K562 (cell line): ENCODE results near the gene ARFIP2. TPM values are rescaled to one million over a fixed set of nuclear protein-coding genes. Genes with fewer than 3 reads are reported as not detected.

Experiments
- ATAC-seq: fragments of 200-7000 bp; cut with Tn5 transposase; 3 replicates; pipeline ENCODE4 v1.9.1; 2020; ENCODE audit warnings: moderate library complexity
- Bru-seq: library from RNA; stranded (reverse); fragments of 400-500 nt; gene quantifications from one replicate; lab custom pipeline; 2021; lab: Mats Ljungman, UMichigan
- BruChase-seq, 2 experiments: library from RNA; stranded (reverse); fragments of 400-500 nt; gene quantifications; one replicate each; lab custom pipeline; 2021; lab: Mats Ljungman, UMichigan
- BruUV-seq: library from RNA; stranded (reverse); fragments of 400-500 nt; replicated peaks from 2 replicates; lab custom pipeline; 2021; lab: Mats Ljungman, UMichigan
- CTCF ChIA-PET: fragments of 300-600 bp; formaldehyde crosslinking; extraction: SDS; loops from one replicate; lab custom pipeline; 2021; ENCODE audit warnings: low intra/inter-chr PET ratio; lab: Yijun Ruan, JAX
- POLR2A ChIA-PET: fragments of 300-600, 350-650 bp; sonication (Branson Sonifier 250); formaldehyde crosslinking; extraction: SDS; loops from one replicate; lab custom pipeline; 2021; ENCODE audit warnings: antibody characterized with exemption, inconsistent platforms; lab: Yijun Ruan, JAX
- DNase-seq, 4 experiments: peaks; one replicate each; pipeline versions ENCODE4 v3.0.0 to v3.0.0-alpha.2; 2011 to 2018; ENCODE audit warnings: low spot score in 3 of 4, mixed read lengths in 3 of 4; ENCODE audit errors: extremely low read depth in 1 of 4
- FAIRE-seq: peaks from 2 replicates; lab custom pipeline; 2011; peaks lifted over from hg19 to GRCh38; lab: Jason Lieb, UNC
- H2AFZ ChIP-seq: 2 replicates; pipeline ENCODE4 v1.6.0; 2011; ENCODE audit warnings: low read depth, low read length, control low read depth, inconsistent platforms
- H3K27ac ChIP-seq: fragments of 200-600 bp; 3 replicates; pipeline ENCODE4 v1.8.0; 2011; ENCODE audit warnings: low read depth, mild to moderate bottlenecking, control low read depth, inconsistent platforms, low read length, moderate library complexity, mixed read lengths; ENCODE audit errors: extremely low read depth
- H3K27me3 ChIP-seq, 2 experiments: fragments of 300-600 bp in 1 of 2; 2 replicates in 1 of 2; 3 replicates in 1 of 2; pipeline versions ENCODE4 v1.6.0 to v1.8.0; 2011; ENCODE audit warnings: inconsistent platforms in 2 of 2, low read length in 2 of 2, mild to moderate bottlenecking in 1 of 2, mixed read lengths in 1 of 2, moderate library complexity in 1 of 2; ENCODE audit not compliant: control insufficient read depth in 2 of 2, insufficient read depth in 2 of 2
- H3K36me3 ChIP-seq: fragments of 300-600 bp; 3 replicates; pipeline ENCODE4 v1.8.0; 2011; ENCODE audit warnings: mild to moderate bottlenecking, low read length, inconsistent platforms; ENCODE audit not compliant: control insufficient read depth, insufficient read depth
- H3K4me1 ChIP-seq, 2 experiments: fragments of 200-600 bp in 1 of 2; replicated peaks in 1 of 2; 2 replicates in 1 of 2; 3 replicates in 1 of 2; pipeline versions ENCODE4 v1.5.1 to v1.8.0; 2011; ENCODE audit warnings: inconsistent platforms in 2 of 2, low read length in 2 of 2, mild to moderate bottlenecking in 1 of 2, mixed read lengths in 1 of 2, moderate library complexity in 1 of 2; ENCODE audit not compliant: control insufficient read depth in 2 of 2, insufficient read depth in 2 of 2
- H3K4me2 ChIP-seq: 2 replicates; pipeline ENCODE4 v1.6.1; 2011; ENCODE audit warnings: low read length, control low read depth, inconsistent platforms, mixed read lengths; ENCODE audit not compliant: insufficient read depth
- H3K4me3 ChIP-seq: fragments of 200-600 bp; sonication (generic), shearing (Covaris generic); 2 replicates; pipeline ENCODE4 v1.5.1; 2016; ENCODE audit warnings: control low read depth, inconsistent platforms
- H3K79me2 ChIP-seq: fragments of 200-600 bp; 3 replicates; pipeline ENCODE4 v1.8.0; 2011; ENCODE audit warnings: low read length, inconsistent platforms; ENCODE audit not compliant: control insufficient read depth, insufficient read depth
- H3K9ac ChIP-seq, 2 experiments: 2 replicates each; pipeline versions ENCODE4 v1.6.0 to v1.6.1; 2011; ENCODE audit warnings: low read depth in 2 of 2, low read length in 2 of 2, control low read depth in 1 of 2, inconsistent platforms in 1 of 2, mild to moderate bottlenecking in 1 of 2, mixed read lengths in 1 of 2; ENCODE audit not compliant: insufficient read depth in 1 of 2
- H3K9me1 ChIP-seq: one replicate; pipeline ENCODE4 v1.6.0; 2011; ENCODE audit warnings: inconsistent platforms, mild to moderate bottlenecking, low read length, moderate library complexity; ENCODE audit not compliant: control insufficient read depth, insufficient read depth
- H3K9me3 ChIP-seq: replicated peaks from 2 replicates; pipeline ENCODE4 v1.5.1; 2011; ENCODE audit warnings: low read depth, low read length, inconsistent platforms; ENCODE audit not compliant: control insufficient read depth, insufficient read depth
- H4K20me1 ChIP-seq: replicated peaks from 2 replicates; pipeline ENCODE4 v1.6.1; 2011; ENCODE audit warnings: low read length, inconsistent platforms, mixed read lengths; ENCODE audit not compliant: control insufficient read depth, insufficient read depth
- HMGN3 ChIP-seq: IDR thresholded peaks from 2 replicates; pipeline ENCODE4 v1.6.1; 2011; ENCODE audit warnings: borderline replicate concordance, low read depth, mild to moderate bottlenecking, mixed read lengths, low read length; ENCODE audit not compliant: insufficient read length; ENCODE audit errors: extremely low read depth
- KAT8 ChIP-seq: fragments of 450-650 bp; IDR thresholded peaks from 2 replicates; pipeline ENCODE4 v1.6.1; 2016; ENCODE audit warnings: low read depth, mild to moderate bottlenecking
- PHTF2 ChIP-seq: fragments of 250-450 bp; sonication (Bioruptor Pico); IDR thresholded peaks from 2 replicates; pipeline ENCODE4 v1.5.0; 2021; ENCODE audit warnings: mild to moderate bottlenecking
- RBBP5 ChIP-seq: fragments of 200-600 bp; sonication (generic); IDR thresholded peaks from 2 replicates; pipeline ENCODE4 v1.6.1; 2012; ENCODE audit warnings: borderline replicate concordance, mild to moderate bottlenecking, low read length, control low read depth, inconsistent platforms; ENCODE audit not compliant: insufficient read depth, poor library complexity, severe bottlenecking
- TEAD2 ChIP-seq: fragments of 450-650 bp; IDR thresholded peaks from 2 replicates; pipeline ENCODE4 v1.6.1; 2016; ENCODE audit warnings: missing genetic modification characterization, control low read depth, missing compliant biosample characterization
- ZC3H4 ChIP-seq: sonication (generic); formaldehyde crosslinking; IDR thresholded peaks from 2 replicates; pipeline ENCODE4 v1.9.0; 2021; ENCODE audit warnings: missing genetic modification reagents, borderline replicate concordance
- ZNF24 ChIP-seq: fragments of 450-650 bp; IDR thresholded peaks from 2 replicates; pipeline ENCODE4 v1.6.1; 2016
- WGBS: fragments of 100-300 bp; shearing (Covaris generic); methylation state at CpG from one replicate; pipeline ENCODE4 v1.1.6; 2016; ENCODE audit warnings: low coverage, mixed read lengths; ENCODE audit not compliant: insufficient coverage; ENCODE audit errors: missing lambda C conversion rate; 5-methylcytosine and 5-hydroxymethylcytosine counted together
- in situ Hi-C: fragments of 300-500 bp; cut with MboI; formaldehyde crosslinking; loops from 4 replicates; pipeline ENCODE4 v1.15.0; 2018; ENCODE audit warnings: inconsistent platforms, mixed read lengths
- intact Hi-C: fragments of 100-400 bp; cut with micrococcal nuclease; formaldehyde crosslinking; loops from 2 replicates; pipeline ENCODE4 v1.14.2; 2022
- long read RNA-seq, 3 experiments: library from polyadenylated mRNA in 2 of 3; library from RNA in 1 of 3; unstranded in 2 of 3; stranded (forward) in 1 of 3; transcript quantifications; one replicate each; pipeline ENCODE4 v2.0.0, GENCODE V29; 2019 to 2022
- polyA minus RNA-seq, 3 experiments: library from RNA; depleted of rRNA, polyadenylated mRNA; stranded (reverse); fragments of >200 nt; gene quantifications; 2 replicates each; pipeline ENCODE4 v1.2.3, GENCODE V29; 2011
- polyA plus RNA-seq, 8 experiments: library from polyadenylated mRNA; depleted of rRNA in 4 of 8; stranded (reverse) in 5 of 8; unstranded in 3 of 8; fragments of >200 nt; fragmentation: Nextera tagmentation in 2 of 8; fragmentation: Illumina TruSeq in 1 of 8; extraction: Ambion mirVana in 2 of 8; extraction: Trizol in 1 of 8; gene quantifications; 2 replicates each; pipeline versions ENCODE4 v1.2.1 to v1.2.3, GENCODE V29; 2011 to 2014; ENCODE audit warnings: inconsistent platforms in 1 of 8, missing spikeins in 1 of 8
- total RNA-seq, 7 experiments: library from RNA; depleted of rRNA in 6 of 7; stranded (reverse); fragments of >200 nt in 6 of 7; fragmentation: Illumina TruSeq in 2 of 7; extraction: Trizol in 2 of 7; gene quantifications; 2 replicates each; pipeline versions ENCODE4 v1.2.1 to v1.2.3, GENCODE V29; 2011 to 2021; ENCODE audit warnings: low replicate concordance in 1 of 7
- TF ChIP-seq, protein P1 (sequence below): fragments of 200-800 bp; sonication (Bioruptor generic); IDR thresholded peaks from 2 replicates; pipeline ENCODE4 v1.6.1; 2017; ENCODE audit warnings: missing genetic modification characterization, missing compliant biosample characterization
- TF ChIP-seq, protein P2 (sequence below): fragments of 450-650 bp; IDR thresholded peaks from 2 replicates; pipeline ENCODE4 v1.6.1; 2014; ENCODE audit warnings: low read depth, mild to moderate bottlenecking, moderate library complexity, borderline replicate concordance

ARFIP2 gene, protein sequence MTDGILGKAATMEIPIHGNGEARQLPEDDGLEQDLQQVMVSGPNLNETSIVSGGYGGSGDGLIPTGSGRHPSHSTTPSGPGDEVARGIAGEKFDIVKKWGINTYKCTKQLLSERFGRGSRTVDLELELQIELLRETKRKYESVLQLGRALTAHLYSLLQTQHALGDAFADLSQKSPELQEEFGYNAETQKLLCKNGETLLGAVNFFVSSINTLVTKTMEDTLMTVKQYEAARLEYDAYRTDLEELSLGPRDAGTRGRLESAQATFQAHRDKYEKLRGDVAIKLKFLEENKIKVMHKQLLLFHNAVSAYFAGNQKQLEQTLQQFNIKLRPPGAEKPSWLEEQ
- 207 and 353 TPM in 2 replicates for total RNA-seq (2011; cell fraction: chromatin; rRNA removed; ENCODE audit: low replicate concordance)
- total RNA-seq (2011; cell fraction: nucleolus; rRNA removed): 170 and 195 TPM in 2 replicates
- total RNA-seq (2011; cell fraction: nucleoplasm; rRNA removed): 211 and 248 TPM in 2 replicates
- total RNA-seq (2014; rRNA removed) (41.0 and 46.7 TPM in 2 replicates), total RNA-seq (2014; rRNA removed; fragmentation: Illumina TruSeq; extraction: Trizol) (27.8 and 32.0 TPM in 2 replicates), total RNA-seq (2015; rRNA removed; fragmentation: Illumina TruSeq; extraction: Trizol) (37.6 and 40.8 TPM in 2 replicates), total RNA-seq (2021) (42.9 and 46.5 TPM in 2 replicates), polyA plus RNA-seq (2011; rRNA removed) (74.1 and 84.0 TPM in 2 replicates), polyA plus RNA-seq (2014; fragmentation: Illumina TruSeq; extraction: Trizol) (48.5 and 49.3 TPM in 2 replicates), polyA plus RNA-seq (2014; fragmentation: Nextera tagmentation; extraction: Ambion mirVana) (10 to 100 TPM; 11.8 to 14.2 TPM), polyA plus RNA-seq (2014; rRNA removed) (60.0 and 61.0 TPM in 2 replicates), polyA minus RNA-seq (2011; rRNA and poly(A)+ RNA removed) (58.8 and 63.0 TPM in 2 replicates), Bru-seq, nascent RNA (percentile 91 among the genes with signal in this experiment), BruChase-seq, experiment 1, labeled RNA remaining after a 2-hour chase (percentile 78 among the genes with signal in this experiment), BruChase-seq, experiment 2, labeled RNA remaining after a 6-hour chase (percentile 86 among the genes with signal in this experiment)
- polyA plus RNA-seq (2011; cell fraction: cytosol; rRNA removed): 59.9 and 62.2 TPM in 2 replicates
- 334 and 409 TPM in 2 replicates for polyA plus RNA-seq (2011; cell fraction: nucleus; rRNA removed)
- 35.7 and 48.8 TPM in 2 replicates for polyA plus RNA-seq (2012)
- polyA minus RNA-seq (2011; cell fraction: cytosol; rRNA and poly(A)+ RNA removed): 15.8 and 19.7 TPM in 2 replicates
- polyA minus RNA-seq (2011; cell fraction: nucleus; rRNA and poly(A)+ RNA removed): 73.6 and 124 TPM in 2 replicates
- long read RNA-seq, experiment 1, transcript ARFIP2-203 (7 exons, 1,430 nt): minor isoform, 5 of 112 reads
- long read RNA-seq, experiment 1, transcript ARFIP2-202 (8 exons, 1,868 nt): major isoform, 23 of 112 reads
- long read RNA-seq, experiment 1, transcript ARFIP2-201 (8 exons, 2,543 nt): minor isoform, 19 of 112 reads
- long read RNA-seq, experiment 1, partial matches to known transcripts: 18 of 112 reads
- long read RNA-seq, experiment 1, other reads (novel, unspliced or antisense): 46 of 112 reads
- long read RNA-seq, experiment 2, transcript ARFIP2-202 (8 exons, 1,868 nt): major isoform, 16 of 54 reads
- long read RNA-seq, experiment 2, transcript ARFIP2-201 (8 exons, 2,543 nt): minor isoform, 14 of 54 reads
- long read RNA-seq, experiment 2, partial matches to known transcripts: 10 of 54 reads
- long read RNA-seq, experiment 2, other reads (novel, unspliced or antisense): 11 of 54 reads
- long read RNA-seq, experiment 3, transcript ARFIP2-201 (8 exons, 2,543 nt): minor isoform, 14 of 50 reads
- long read RNA-seq, experiment 3, transcript ARFIP2-202 (8 exons, 1,868 nt): major isoform, 16 of 50 reads
- long read RNA-seq, experiment 3, partial matches to known transcripts: 6 of 50 reads
- long read RNA-seq, experiment 3, other reads (novel, unspliced or antisense): 10 of 50 reads

DNA sequence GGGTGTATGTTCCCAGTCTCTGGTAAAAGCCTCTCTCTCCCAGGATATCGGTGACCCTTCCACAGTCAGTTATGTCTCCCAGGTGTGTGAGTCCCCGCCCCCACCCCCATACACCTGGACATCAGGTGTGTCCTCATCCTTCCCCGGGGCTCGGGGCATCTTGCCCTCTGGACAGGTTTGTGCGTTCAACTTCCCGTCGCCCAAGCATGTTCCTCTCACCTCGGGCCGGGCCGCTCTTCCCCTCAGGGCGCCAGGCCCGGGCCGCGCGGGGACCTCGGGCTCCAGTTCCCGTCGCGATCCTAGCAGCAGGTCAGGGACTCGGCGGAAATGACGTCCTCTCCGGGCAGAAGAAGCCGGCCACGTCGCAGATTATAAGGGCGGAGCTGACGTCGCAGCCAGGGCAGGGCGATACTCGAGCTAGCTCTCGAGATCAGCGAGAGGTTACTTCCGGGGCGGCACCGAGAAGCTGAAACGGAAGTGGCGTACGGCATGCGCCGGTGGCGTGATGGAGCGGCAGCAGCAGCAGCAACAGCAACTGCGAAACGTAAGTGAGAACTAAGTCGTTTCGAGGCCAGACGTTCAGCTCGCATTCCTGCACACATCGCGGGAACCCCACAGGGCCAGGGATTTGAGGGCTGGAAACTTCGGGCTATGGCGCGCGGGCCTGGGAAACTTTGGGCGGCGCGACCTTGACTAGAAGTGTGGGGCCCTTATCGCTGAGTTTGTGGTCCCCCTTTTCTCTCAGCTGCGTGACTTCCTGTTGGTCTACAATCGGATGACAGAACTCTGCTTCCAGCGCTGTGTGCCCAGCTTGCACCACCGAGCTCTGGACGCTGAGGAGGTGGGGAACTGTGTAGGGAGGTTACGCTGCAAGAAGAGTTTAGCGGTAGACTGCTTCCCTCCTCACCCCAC, at the start of gene ARFIP2, which contains the start of gene TIMM10B:
Gene ARFIP2, minus strand, starts transcription at position 320 of the 912 bp plus-strand sequence. CDS start 910 bp downstream, outside the sequence.
Gene TIMM10B, plus strand, starts transcription at position 490 of the 912 bp plus-strand sequence. Its CDS starts 16 bp downstream, at position 506.
- FAIRE-seq: peak; percentile 99
- Histone ChIP-seq H3K36me3 (peaks cover 80% of the 10 kb centered on the region), H3K27ac (peak within 1 kb of the TSS; percentile 93), H3K4me1 (peaks cover 14 to 17% of the 10 kb centered on the region in 2 experiments; a peak in 4 of 5 replicates), H3K4me3 (peak within 1 kb of the TSS; percentile 87), H3K4me2 (peak within 1 kb of the TSS; percentile 97), H3K27me3 (no peaks in the 10 kb centered on the region), H3K9me1 (no peaks in the 10 kb centered on the region), H4K20me1 (no peaks in the 10 kb centered on the region; the same call in 1 of the 2 replicates), H2AFZ (peak within 1 kb of the TSS; percentile 87), H3K79me2 (peaks cover 53% of the 10 kb centered on the region), H3K9me3 (no peaks in the 10 kb centered on the region), H3K9ac (peak within 1 kb of the TSS; percentile 95 to 99)
- BruUV-seq: TSS peak; percentile 45
- DNase-seq: peak; percentile 92 to 99 (median 96)
- CTCF ChIA-PET: no interaction called here
- in situ Hi-C loops: no loop called here
- under 1% methylated on average over 60 of the region's 66 CpGs for WGBS
- intact Hi-C loops: no loop called here
- ATAC-seq: peak; percentile 98
- POLR2A ChIA-PET: interaction anchor here (0.6 to 1.6 kb wide), 15 partner anchors 8 to 264 kb away, joined by 3 to 7 read pairs (median 4); partner anchors contain the start of genes MRPL17 and TRIM3
- TF ChIP-seq PHTF2 (CRISPR knock-in tag): no peak
- TF ChIP-seq, protein P1, sequence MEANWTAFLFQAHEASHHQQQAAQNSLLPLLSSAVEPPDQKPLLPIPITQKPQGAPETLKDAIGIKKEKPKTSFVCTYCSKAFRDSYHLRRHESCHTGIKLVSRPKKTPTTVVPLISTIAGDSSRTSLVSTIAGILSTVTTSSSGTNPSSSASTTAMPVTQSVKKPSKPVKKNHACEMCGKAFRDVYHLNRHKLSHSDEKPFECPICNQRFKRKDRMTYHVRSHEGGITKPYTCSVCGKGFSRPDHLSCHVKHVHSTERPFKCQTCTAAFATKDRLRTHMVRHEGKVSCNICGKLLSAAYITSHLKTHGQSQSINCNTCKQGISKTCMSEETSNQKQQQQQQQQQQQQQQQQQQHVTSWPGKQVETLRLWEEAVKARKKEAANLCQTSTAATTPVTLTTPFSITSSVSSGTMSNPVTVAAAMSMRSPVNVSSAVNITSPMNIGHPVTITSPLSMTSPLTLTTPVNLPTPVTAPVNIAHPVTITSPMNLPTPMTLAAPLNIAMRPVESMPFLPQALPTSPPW: peak; percentile 43; the same call in 1 of the 2 replicates
- TF ChIP-seq ZC3H4 (CRISPR knock-in tag): peak; percentile 80; the same call in 1 of the 2 replicates
- TF ChIP-seq ZNF24: peak; percentile 37; the same call in 1 of the 2 replicates
- no peak for TF ChIP-seq TEAD2
- TF ChIP-seq, protein P2, sequence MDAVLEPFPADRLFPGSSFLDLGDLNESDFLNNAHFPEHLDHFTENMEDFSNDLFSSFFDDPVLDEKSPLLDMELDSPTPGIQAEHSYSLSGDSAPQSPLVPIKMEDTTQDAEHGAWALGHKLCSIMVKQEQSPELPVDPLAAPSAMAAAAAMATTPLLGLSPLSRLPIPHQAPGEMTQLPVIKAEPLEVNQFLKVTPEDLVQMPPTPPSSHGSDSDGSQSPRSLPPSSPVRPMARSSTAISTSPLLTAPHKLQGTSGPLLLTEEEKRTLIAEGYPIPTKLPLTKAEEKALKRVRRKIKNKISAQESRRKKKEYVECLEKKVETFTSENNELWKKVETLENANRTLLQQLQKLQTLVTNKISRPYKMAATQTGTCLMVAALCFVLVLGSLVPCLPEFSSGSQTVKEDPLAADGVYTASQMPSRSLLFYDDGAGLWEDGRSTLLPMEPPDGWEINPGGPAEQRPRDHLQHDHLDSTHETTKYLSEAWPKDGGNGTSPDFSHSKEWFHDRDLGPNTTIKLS: peak; percentile 100
- no peak for TF ChIP-seq KAT8
- peak; percentile 81 for TF ChIP-seq RBBP5
- TF ChIP-seq HMGN3: peak; percentile 68
